HG02610 (cell line): ENCODE measurements around the gene LRRC9.
"Not testable (repeated sequence)": the region's sequence is repeated elsewhere in the genome, so short reads cannot be mapped to it uniquely, and the experiment has no call there.

Experiments
- ATAC-seq: cut with Tn5 transposase; IDR thresholded peaks from one replicate; pipeline ENCODE4 v1.9.1; 2021; ENCODE audit warnings: mild to moderate bottlenecking, moderate library complexity; ENCODE audit not compliant: unreplicated experiment

The LRRC9 gene

DNA sequence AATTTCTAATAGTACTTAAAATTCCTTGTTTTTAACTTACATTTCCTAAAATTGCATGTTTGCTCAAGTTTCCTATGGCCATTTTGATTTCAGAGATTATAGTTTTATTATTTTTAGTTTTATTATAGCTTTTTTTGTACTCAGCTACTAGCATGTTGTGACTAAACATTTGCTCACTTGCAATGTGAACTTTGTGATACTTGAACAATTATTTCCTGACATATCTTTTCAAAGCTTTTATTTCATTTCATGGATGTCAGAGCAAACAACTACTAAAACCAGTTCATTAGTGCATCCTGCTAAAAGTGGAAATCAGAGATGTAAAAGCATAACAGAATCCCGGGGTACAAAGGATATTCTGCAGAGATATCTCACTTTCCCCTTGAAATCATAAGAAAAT is 138.1 kb downstream of the LRRC9 start:
- ATAC-seq = no peak

DNA sequence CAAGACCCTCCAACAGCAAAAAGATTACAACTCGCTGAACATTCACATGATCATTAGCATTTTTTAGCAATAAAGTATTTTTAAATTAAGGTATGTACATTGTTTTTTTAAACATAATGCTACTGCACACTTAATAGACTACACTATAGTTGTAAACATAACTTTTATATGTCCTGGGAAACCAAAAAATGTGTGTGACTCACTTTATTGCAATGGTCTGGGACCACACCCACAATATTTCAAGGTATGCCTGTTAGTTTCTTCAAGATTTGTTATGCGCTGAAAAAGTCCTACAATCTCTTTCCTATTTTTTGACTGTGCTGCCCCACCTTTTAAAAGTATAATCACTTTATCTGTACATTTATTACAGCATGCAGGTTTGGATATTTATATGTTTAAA is 141.4 kb downstream of the LRRC9 start:
- ATAC-seq = no peak

DNA sequence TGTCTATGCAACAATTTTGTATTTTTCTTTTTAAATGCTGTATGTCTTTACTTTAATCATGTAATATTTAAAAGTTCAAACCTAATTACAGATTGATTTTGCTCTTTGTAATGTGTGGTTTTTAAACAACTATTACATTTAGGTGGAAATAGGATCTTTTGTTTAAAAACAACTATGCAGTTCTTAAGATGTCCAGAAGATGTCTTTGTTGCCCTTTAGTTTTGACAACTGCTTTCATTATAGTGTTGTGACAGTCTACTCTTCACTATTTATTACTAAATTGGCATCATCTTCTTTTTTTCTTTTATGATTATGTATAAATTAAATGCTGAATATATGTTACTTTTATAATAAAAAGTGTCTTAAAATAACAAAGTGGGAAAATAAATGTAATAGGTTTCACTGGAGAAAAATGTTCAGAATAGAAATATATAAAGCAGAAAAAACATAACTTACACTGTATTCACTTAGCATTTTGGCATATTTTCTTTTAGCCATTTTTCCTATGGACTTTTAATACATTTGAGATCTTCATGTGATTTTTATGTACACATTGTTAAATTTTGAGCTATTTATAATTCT is 144.6 kb downstream of the LRRC9 start:
- no peak for ATAC-seq

DNA sequence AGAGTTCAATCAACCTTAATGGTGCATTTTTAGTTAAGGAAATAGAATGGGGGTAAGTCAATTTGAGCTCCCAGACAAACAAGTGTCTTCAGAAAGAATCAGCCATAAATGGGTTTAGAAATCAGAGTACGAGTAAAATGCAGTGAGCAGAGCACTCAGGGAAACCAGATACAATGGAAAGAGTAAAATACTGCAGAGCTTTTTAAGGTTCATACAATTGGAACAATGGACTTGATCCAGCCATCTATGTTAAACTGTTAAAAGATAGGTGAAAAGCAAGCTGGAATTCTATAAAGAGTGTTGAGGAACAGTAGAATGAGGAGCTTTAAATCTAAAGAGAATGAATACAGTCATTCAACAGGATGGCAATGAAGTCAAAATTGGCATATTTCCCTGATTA is 147.9 kb downstream of the LRRC9 start:
- ATAC-seq = no peak

DNA sequence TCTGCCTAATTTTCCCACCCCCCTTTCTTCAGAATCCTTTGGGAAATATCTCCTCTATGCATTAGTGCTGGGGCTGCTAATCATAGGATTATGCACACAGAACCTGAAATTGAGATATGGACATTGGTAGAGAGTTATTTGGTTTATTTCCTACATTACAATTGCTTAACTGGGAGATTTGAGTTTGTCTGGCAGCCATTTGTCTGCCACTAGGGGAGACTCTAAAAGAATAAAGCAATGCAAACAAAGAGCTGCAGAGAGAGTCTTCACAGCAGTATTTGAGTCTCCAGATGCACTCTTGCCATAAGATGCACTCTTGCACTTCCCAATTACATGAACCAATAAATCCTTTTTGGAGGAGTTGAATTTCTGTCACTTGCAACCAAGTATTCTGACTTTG is 159.8 kb downstream of the LRRC9 start:
- ATAC-seq = no peak

DNA sequence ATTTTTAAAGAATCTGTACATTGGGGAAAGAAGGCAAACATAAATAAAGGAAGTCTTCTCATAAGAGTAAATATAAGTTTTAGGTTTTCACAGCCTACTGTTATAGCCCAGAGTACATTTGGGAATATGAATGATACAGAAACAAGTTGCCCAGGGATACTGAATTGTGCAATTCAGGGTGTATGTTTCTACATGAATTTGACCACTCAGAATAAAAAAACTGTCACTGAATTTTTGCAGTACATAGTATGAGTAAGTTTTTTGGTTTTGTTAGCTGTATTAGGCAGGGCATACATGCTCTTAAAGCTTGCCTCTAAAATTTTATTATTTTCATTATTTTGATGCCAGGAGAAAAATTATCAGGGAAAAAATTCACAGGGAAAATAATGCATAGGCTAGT is 165.1 kb downstream of the LRRC9 start:
- no peak for ATAC-seq

DNA sequence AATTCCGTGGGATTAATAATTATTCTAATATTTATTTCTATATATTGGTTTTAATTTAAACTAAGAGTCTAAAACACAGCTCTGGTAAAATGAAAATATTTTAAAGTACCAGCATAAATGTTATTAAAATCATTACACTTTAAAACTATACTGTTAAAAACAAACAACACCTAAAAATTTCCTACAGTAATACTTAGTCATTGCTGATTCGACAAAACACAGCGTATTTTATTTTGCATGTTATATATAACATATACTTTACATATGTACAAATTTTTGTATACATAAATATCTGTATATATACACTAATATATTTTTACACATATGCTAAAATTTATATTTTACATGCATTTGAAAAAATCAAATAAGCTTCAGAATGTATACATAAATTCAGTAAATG is 165.7 kb downstream of the LRRC9 start:
- ATAC-seq = no peak

DNA sequence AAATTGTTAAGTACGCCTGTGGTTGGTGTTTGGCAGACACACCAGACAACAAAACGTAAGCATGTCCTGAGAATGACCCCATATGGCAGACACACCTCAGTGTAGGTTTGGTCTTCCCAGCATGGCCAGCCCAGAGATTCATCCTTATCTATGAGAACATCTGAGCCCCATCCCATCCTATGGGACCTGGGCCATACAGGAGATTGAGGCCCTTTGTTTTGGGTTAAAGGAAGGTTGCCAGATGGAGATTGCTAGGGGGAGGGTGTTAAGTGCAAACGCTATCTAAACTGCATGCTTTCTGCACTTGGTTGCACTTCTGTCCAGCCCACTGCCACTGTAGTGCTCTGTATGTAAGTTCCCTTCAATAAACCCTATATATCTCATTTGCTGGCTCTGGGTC is 167.7 kb downstream of the LRRC9 start:
- ATAC-seq = no peak

DNA sequence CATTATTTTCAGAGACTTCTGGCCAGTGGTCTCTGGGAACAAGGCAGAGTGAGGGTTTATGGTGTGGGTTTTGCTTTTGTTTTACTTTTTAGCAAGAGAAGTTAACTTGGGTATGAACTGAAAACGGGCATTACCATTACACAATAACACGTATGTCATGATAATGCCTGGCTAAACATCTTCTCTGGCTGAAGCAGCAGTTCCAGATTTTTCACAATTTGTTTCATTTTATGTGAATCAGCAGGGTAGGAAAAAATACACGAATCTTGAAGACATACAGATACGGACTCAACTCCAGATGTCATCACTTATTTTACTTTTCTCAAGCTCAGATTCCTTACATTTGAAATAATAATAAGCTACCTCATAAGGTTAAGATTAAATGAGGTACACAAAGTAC is 169.3 kb downstream of the LRRC9 start:
- ATAC-seq = no peak

DNA sequence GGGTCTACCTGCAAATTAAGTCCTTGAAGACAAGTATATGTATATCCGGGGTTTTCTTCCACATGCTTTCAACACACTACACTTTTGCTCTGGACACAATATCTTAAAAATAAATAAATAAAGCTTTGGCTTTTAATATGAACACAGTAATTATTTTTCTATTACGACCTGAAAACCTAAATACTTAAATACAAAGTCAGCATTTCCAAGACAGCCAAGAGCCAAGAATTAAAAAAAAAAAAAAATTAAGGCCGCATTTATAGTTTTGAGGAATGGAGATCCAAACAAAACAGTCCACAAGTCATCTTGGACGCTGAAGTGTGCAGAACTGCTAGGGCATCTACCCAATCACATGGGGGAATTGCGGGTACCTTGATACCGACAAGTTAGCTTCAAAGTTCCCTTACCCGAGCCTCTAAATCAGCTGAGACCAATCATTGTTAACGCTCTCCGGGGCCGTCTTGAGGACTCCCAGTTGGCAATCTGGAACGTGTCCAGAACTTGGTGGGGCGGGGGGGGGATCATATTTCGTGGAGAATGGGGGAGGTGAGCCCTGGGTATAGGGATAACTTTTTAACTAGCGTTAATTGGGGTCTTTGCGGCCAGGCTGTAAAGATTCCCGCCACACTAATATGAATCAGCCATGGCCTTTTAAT is 171.0 kb downstream of the LRRC9 start:
- no peak for ATAC-seq

DNA sequence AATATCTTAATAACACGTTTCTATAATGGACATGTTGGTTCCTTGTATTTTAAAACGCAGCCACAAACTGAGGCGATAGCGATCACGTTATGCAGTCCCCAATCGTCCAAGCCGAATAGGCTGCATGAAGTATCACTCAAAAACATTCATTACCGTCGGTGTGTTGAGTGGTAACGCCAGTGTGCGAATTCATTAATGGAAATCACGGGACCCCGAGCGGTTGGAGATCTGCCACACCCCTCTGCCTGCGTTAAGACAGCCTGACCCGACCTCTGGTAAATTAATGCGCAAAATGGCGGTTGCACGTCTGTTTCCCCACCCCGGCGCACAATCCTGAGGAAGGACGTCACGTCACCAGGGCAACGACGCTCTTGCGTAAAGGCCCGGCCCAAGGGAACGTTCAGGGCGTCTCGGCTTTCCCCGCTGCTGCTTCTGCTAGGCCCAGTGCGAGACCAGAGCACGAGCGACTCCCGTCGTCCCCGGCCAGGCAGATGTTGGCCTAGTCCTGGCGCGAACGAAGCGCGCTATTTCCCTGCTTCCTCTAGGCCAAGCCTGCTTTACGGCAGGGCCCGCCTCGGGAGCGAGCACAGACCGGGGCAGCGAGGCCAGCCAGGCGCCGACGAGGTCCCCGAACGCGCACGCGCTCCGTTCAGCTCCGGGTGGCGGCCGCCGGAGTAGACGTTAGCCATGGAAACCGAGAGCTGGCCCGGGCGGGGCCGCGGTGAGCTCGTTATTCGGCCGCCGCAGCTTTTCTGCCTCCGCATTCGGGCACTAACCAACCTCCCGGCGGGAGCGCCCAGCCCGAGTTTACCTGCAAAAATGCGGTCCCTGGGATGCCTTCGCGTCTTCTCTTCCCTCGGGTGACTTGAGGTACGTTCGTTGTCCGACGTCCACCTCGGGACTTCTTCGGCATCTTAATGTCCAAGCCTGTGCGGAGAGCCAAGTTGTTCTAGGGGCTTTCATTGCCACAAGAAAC is 171.9 kb downstream of the LRRC9 start, which contains the start of gene PCNX4:
TSS of gene PCNX4 (plus strand) at position 374 of the 976 bp plus-strand sequence. CDS start 15,716 bp downstream, outside the sequence.
- peak; percentile 95 for ATAC-seq

DNA sequence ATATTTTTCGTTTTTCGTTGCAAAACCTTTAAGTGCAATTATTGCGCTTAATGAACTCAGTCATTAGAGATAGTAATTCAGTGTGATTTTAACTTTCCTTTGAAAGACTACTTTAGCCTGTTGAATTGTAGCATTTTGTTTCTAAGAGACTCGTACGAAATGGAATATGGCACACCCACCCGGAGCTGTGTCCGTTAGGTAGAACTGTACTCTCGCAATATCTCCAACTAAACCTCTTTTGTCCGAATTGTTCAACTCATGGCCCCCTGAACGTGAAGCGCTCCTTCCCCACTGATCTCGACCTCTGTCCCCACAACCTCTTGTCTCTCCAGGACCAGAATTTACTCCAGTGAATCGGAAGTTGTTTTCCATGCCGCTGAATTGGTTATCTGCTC is 172.6 kb downstream of the LRRC9 start:
- ATAC-seq = no peak

DNA sequence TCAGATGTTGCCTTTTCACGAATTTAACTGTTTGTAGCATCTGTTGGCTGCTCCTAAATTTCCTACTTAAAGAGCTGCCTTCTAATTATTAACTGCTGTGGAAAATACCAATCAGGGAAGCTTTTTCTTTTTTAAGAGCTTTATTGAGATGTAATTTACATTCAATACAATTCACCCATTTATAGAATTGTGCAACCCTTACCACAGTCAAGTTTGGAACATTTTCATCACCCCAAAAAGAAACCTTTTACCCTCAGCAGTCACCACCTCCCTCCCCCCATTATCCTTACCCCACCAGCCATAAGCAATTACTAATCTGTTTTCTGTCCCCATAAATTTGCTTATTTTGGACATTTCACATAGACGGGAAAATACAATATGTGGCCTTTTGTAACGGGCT is 173.1 kb downstream of the LRRC9 start:
- ATAC-seq = no peak

DNA sequence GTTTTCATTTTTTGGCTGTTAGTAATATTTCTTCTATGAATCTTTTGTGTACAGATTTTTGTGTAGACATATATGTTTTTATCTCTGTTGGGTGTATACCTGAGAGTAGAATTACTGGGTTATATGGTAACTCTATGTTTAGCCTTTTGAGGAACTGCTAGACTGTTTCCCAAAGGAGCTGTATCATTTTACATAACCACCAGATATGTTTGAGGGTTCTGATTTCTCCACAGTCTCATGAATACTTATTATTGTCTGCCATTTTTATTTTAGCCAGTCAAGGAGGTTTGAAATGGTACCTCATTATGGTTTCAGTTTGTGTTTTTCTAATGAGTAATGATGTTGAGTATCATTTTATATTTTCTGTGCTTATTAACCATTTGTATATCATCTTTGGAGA is 173.7 kb downstream of the LRRC9 start:
- no peak for ATAC-seq

DNA sequence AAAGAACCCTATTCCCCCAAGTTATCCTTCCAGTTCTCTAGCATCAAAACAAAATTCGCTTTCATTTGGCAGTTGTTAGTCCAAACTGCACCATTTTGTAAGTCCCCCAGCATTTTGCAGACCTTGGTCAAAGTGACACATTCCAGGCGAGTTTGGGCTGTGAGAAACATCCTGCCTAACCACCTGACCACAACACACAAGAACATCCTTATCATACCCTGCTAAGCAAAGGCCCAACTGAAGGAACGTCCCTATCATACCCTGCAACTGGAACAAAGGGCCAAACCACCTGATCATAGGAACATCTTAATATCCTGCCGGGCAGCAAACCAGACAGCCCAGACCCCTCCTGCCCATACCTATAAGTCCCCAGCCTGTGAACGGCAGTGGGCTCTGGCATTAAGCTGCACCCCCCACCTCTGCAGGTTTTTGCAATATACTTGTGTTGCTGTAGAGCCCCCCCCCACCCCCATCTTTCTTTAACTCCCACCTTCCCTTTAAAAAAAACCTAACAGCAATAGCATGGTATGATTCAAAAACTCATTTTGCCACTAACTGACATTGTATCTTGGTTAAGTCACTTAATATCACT is 174.5 kb downstream of the LRRC9 start:
- ATAC-seq = no peak

DNA sequence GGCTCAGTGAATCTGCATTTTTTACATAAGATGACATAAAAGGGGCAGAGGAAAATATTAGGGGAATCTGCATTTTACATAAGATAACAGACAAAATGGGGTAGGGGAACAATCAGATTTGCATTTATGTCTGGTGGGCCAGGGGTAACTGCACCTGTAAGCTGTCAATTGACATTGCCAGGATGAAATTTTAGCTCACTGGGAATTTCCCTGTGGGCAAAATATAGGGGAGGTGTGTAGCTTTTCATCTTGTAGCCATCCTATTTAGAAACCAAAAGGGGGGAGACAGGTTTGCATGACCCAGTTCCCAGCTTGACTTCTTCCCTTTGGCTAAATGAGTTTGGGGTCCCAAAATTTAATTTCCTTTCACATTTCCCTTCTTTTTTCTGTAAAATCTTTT is 175.3 kb downstream of the LRRC9 start:
- ATAC-seq = no peak

DNA sequence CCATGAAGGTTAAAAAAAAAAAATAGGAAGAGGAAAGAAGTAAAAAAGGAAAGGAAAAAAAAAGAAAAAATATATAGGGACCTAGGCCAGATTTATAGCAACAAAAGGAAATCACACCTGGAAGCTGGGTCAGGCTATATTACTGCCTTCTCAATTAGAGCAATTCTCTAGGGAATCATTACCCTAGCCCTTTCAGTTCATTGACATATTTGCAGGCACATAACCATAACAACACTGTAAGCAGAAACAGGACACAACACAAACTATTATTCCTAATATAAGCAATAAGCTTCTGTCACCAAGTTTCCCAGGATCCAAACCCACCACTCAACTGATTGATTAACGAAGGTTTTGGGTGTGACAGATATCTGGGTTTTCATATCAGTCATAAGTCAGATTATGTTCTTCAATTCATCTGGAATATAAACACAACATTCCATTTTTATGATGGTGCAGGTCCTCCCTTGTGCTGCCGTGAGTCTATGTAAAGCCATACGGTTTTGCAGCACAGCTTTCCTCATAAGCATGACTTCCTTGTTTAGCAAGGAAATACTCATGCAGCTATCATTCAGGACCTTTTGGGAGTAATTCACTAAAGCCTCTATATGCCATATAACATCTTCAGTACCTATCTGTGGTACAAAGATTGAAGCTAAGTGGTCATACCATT is 176.0 kb downstream of the LRRC9 start:
- no peak for ATAC-seq

DNA sequence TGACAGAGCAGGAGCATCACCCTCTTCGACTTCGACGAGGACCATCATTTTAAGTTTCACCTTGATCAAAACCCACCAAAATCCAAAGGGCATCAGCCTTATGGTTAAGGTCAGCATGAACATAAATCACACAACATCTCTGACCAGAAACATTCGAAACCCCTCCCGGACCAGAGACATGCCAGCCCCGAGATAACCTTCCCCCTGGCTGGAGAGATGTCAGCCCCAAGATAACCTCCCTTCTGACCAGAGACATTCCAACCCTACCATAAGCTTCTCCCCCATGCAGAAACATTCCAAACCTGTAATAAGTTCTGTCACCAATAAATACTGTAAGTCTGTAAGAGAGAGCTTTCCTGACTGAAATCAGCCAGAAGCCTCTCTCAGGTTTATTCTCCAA is 178.0 kb downstream of the LRRC9 start:
- ATAC-seq = no peak

DNA sequence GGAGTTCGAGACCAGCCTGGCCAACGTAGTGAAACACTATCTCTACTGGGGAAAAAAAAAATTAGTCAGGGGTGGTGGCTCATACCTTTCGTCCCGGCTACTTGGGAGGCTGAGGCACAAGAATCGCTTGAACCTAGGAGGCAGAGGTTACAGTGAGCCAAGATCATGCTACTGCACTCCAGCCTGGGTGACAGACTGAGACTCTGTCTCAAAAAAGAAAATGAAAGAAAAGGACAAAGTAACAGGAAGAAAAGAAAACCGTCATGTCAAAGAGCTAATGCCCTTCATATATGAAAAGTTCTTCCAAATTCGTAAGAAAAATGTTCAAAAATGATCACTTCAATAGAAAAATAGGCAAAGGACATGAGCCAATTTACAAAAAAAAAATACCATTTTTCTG is 179.9 kb downstream of the LRRC9 start:
- ATAC-seq = not testable (repeated sequence)

DNA sequence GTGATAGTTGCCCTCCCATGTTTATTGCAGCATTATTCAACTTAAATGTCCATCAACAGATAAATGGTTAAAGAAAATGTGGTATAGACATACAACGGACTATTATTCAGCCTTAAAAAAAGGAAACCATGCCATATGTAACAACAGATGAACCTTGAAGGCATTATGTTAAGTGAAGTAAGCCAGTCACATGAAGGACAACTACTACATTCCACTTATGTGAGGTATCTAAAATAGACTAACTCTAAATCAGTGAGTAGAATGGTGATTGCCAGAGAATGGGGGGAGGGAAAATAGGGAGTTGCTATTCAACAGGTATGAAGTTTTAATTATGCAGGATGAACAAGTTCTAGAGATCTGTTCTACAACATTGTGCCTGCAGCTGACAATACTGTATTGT is 181.8 kb downstream of the LRRC9 start:
- no peak for ATAC-seq

DNA sequence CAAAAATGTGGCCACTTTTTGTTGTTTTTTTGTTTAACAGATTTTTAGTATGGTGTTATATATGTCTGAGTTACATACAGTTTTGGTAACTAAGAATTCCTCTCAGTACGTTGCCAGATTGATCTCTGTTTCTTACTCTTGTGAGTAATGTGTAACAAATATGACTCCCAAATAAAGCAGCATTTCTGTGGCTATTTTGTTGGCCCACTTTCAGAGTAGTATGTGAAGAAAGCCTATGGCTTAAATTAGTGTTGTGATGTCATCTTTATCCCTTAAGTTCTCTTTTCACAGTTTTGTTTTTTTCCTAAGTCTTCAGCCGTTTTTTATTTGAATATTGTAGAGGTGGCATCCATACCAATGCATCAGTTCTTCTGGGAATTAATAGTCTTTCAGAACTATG is 182.4 kb downstream of the LRRC9 start:
- ATAC-seq = no peak
